Heart left ventricle (tissue), 16 donors: ENCODE data around the gene ITGB6. TPM values are rescaled to one million over a fixed set of nuclear protein-coding genes. Genes with fewer than 3 reads are reported as not detected.

Source experiments
- ATAC-seq, 4 donors: fragments of 200-7000 bp; cut with Tn5 transposase; one replicate each; pipeline ENCODE4 v1.9.1; 2020 to 2022; ENCODE audit warnings: moderate library complexity in 4 of 4, mild to moderate bottlenecking in 3 of 4, moderate number of reproducible peaks in 1 of 4
- DNase-seq, 5 donors: peaks; one replicate each; pipeline ENCODE4 v3.0.0-alpha.2; 2020
- H3K27ac ChIP-seq, 12 donors: fragments of 200-600 bp; sonication (generic) in 4 of 12; one replicate each; pipeline versions ENCODE4 v1.5.0 to v1.8.0; 2016 to 2022; ENCODE audit warnings: mild to moderate bottlenecking in 2 of 12
- H3K27me3 ChIP-seq, 9 donors: fragments of 200-600 bp; sonication (generic) in 2 of 9; one replicate each; pipeline versions ENCODE4 v1.5.1 to v1.8.0; 2016 to 2022; ENCODE audit warnings: mild to moderate bottlenecking in 3 of 9
- H3K36me3 ChIP-seq, 9 donors: fragments of 200-600 bp; sonication (generic) in 2 of 9; one replicate each; pipeline versions ENCODE4 v1.5.0 to v1.8.0; 2018 to 2022; ENCODE audit warnings: mild to moderate bottlenecking in 2 of 9
- H3K4me1 ChIP-seq, 12 donors: fragments of 200-600 bp; sonication (generic) in 4 of 12; one replicate each; pipeline versions ENCODE4 v1.5.0 to v1.8.0; 2016 to 2022; ENCODE audit warnings: mild to moderate bottlenecking in 3 of 12
- H3K4me3 ChIP-seq, 12 donors: fragments of 200-600 bp; sonication (generic) in 4 of 12; one replicate each; pipeline versions ENCODE4 v1.5.0 to v1.8.0; 2017 to 2022; ENCODE audit warnings: mild to moderate bottlenecking in 9 of 12, moderate library complexity in 4 of 12
- H3K9me3 ChIP-seq, 12 donors: fragments of 200-600 bp; sonication (generic) in 4 of 12; one replicate each; pipeline versions ENCODE4 v1.5.0 to v1.8.0; 2016 to 2022; ENCODE audit warnings: mild to moderate bottlenecking in 1 of 12
- CTCF ChIP-seq, 12 donors: fragments of 200-600 bp; sonication (generic) in 4 of 12; IDR thresholded peaks; one replicate each; pipeline versions ENCODE4 v1.5.0 to v1.8.0; 2018 to 2022; ENCODE audit warnings: antibody characterized with exemption in 12 of 12, mild to moderate bottlenecking in 5 of 12
- POLR2A ChIP-seq, 2 donors: fragments of 450-650 bp; IDR thresholded peaks; one replicate each; pipeline ENCODE4 v1.6.1; 2017; ENCODE audit warnings: antibody characterized with exemption in 2 of 2, mild to moderate bottlenecking in 2 of 2, moderate library complexity in 2 of 2
- WGBS, 4 donors: extraction: QIAGEN DNeasy Blood & Tissue Kit in 2 of 4; methylation state at CpG; one replicate each; pipeline versions ENCODE4 v1.1.5 to v1.1.7; 2013 to 2018; 5-methylcytosine and 5-hydroxymethylcytosine counted together
- intact Hi-C, 10 donors: fragments of 100-400 bp; cut with DNase I; formaldehyde crosslinking; loops; one replicate each; pipeline versions ENCODE4 v1.11.1 to v1.14.2; 2022
- polyA plus RNA-seq, 2 donors: library from polyadenylated mRNA; stranded (reverse); fragments of 200-250 nt; gene quantifications; one replicate each; pipeline ENCODE4 v1.2.3, GENCODE V29; 2013
- total RNA-seq, 9 donors: library from RNA; depleted of rRNA in 2 of 9; stranded (reverse); fragments of >200 nt in 2 of 9; fragmentation: NEBNext Ultra II Directional in 3 of 9; extraction: Animal tissue kit (Norgen Biotek cat#: 25700) in 3 of 9; gene quantifications; one replicate each; pipeline versions ENCODE4 v1.1.0 to v1.2.4, GENCODE V29; 2016 to 2023
- donor health status: ischemic (EF 13 %, LVEDD 7.1; RV severe dilation, severe dysfunction).
- donor health status: healthy with polysubstance abuse.
- donor health status: DM: no; HTN: yes; CAD: no.
- donor health status: DM: no; HTN: no; CAD: no.
- donor health status: ischemic (EF 25% LVEDD 6.9; RV normal size, moderate dysfunction).
- donor health status: ischemic (EF 25% LVEDD 5.7; RV mildly dilated, moderate dysfunction).
- donor health status: healthy.
- donor health status: DM: yes; HTN: yes; CAD: no.
- donor health status: ischemic (EF 35%, LVEDD 5.7; RV mildly dilated, moderate dysfunction).
- donor health status: nonischemic (EF 11% LVEDD 7.7; RV severe dilation, severe dysfunction).
- donor health status: DM: yes; HTN: yes; CAD: no.
- donor health status: PGD.
- donor health status: ischemic (EF 29% LVEDD 5.4; RV normal size, mild dysfunction).
- donor health status: nonischemic (EF 23%, LVEDD 6.1; RV moderate dilation, normal function).

ITGB6 gene
- total and polyA plus RNA-seq, 11 donors: 0.27 to 4.2 (median 0.75) TPM

- WGBS, 4 donors: 87 to 90% (median 90%) methylated on average over 11 of the region's 11 CpGs
- TF ChIP-seq CTCF (IDR thresholded peaks at IDR 0.05) (no peak), POLR2A (IDR thresholded peaks at IDR 0.05) (no peak)
Measured at GRCh38 chr2:160208655-160209515, 8.8 kb upstream of the ITGB6 start.

GRCh38 chr2:160207804-160208654 lies 8.0 kb upstream of the ITGB6 start:
- TF ChIP-seq CTCF (IDR thresholded peaks at IDR 0.05) (no peak), POLR2A (IDR thresholded peaks at IDR 0.05) (no peak)
- Histone ChIP-seq H3K27ac (peak overlapping the region in 10 of 12 donors; percentile 0 to 84 (median 44)), H3K36me3 (no peaks in the 10 kb centered on the region), H3K4me1 (peaks cover 0 to 45% (median 10%) of the 10 kb centered on the region in 12 donors), H3K9me3 (peaks cover 0 to 6% (median 0%) of the 10 kb centered on the region in 12 donors), H3K27me3 (no peaks in the 10 kb centered on the region), H3K4me3 (no peak overlapping the region)
- ATAC-seq (peak; percentile 71 to 91 (median 88)), DNase-seq (peak; percentile 37 to 81 (median 66))
- intact Hi-C loops: loop anchor here in 1 of 10 donors (10.0 kb wide), 1 partner anchor 53 kb away; no protein-coding TSS in a partner anchor
- WGBS, 4 donors: 50 to 53% (median 51%) methylated on average over 12 of the region's 12 CpGs

More at GRCh38 chr2:160208655-160209515, 8.8 kb upstream of the ITGB6 start:
- H3K27me3 ChIP-seq: no peaks in the 10 kb centered on the region
- DNase-seq (no peak), ATAC-seq (peak in 1 of 4 donors; percentile 16)
- peaks cover 0 to 6% (median 0%) of the 10 kb centered on the region in 12 donors for H3K9me3 ChIP-seq
- no peak overlapping the region for H3K4me3 ChIP-seq
- H3K27ac ChIP-seq: peak overlapping the region in 10 of 12 donors; percentile 0 to 84 (median 44)
- H3K4me1 ChIP-seq: peaks cover 0 to 45% (median 10%) of the 10 kb centered on the region in 12 donors
- no peaks in the 10 kb centered on the region for H3K36me3 ChIP-seq
- intact Hi-C loops: loop anchor here in 1 of 10 donors (10.0 kb wide), 1 partner anchor 54 kb away; no protein-coding TSS in a partner anchor

GRCh38 chr2:160207271-160207670 lies 7.2 kb upstream of the ITGB6 start:
- Histone ChIP-seq H3K4me3 (no peak overlapping the region), H3K4me1 (peaks cover 0 to 45% (median 10%) of the 10 kb centered on the region in 12 donors), H3K27ac (peak overlapping the region in 3 of 12 donors; percentile 24 to 84 (median 61)), H3K36me3 (no peaks in the 10 kb centered on the region), H3K9me3 (peaks cover 0 to 6% (median 0%) of the 10 kb centered on the region in 12 donors), H3K27me3 (no peaks in the 10 kb centered on the region)
- 87 to 97% (median 93%) methylated on average over 4 of the region's 4 CpGs for WGBS, 4 donors
- no peak for ATAC-seq
- no peak for TF ChIP-seq CTCF (IDR thresholded peaks at IDR 0.05)
- no peak for TF ChIP-seq POLR2A (IDR thresholded peaks at IDR 0.05)
- intact Hi-C loops: loop anchor here in 1 of 10 donors (10.0 kb wide), 1 partner anchor 52 kb away; no protein-coding TSS in a partner anchor
- DNase-seq: no peak
